Right ventricle myocardium inferior (tissue), 1 donor: Measurements from ENCODE around the gene CHST11. TPM values are rescaled to one million over a fixed set of nuclear protein-coding genes. Genes with fewer than 3 reads are reported as not detected.
"Not testable (repeated sequence)": the region's sequence is repeated elsewhere in the genome, so short reads cannot be mapped to it uniquely, and the experiment has no call there.

ENCODE experiments used
- ATAC-seq: fragments of 200-7000 bp; cut with Tn5 transposase; one replicate; pipeline ENCODE4 v1.9.1; 2020; ENCODE audit warnings: mild to moderate bottlenecking, moderate library complexity
- DNase-seq: peaks from one replicate; pipeline ENCODE4 v3.0.0; 2021; ENCODE audit errors: missing footprints
- intact Hi-C: fragments of 100-400 bp; cut with DNase I; formaldehyde crosslinking; loops from one replicate; pipeline ENCODE4 v1.11.0; 2022
- total RNA-seq: library from RNA; stranded (reverse); fragmentation: NEBNext Ultra II Directional; extraction: Animal tissue kit (Norgen Biotek cat#: 25700); gene quantifications from one replicate; pipeline ENCODE4 v1.2.1, GENCODE V29; 2021
- donor health status: DM: no; HTN: yes; CAD: no; lungs with severe emphysema.

The CHST11 gene
- total RNA-seq, 1 donor from 2014 or later: 3.7 TPM

DNA sequence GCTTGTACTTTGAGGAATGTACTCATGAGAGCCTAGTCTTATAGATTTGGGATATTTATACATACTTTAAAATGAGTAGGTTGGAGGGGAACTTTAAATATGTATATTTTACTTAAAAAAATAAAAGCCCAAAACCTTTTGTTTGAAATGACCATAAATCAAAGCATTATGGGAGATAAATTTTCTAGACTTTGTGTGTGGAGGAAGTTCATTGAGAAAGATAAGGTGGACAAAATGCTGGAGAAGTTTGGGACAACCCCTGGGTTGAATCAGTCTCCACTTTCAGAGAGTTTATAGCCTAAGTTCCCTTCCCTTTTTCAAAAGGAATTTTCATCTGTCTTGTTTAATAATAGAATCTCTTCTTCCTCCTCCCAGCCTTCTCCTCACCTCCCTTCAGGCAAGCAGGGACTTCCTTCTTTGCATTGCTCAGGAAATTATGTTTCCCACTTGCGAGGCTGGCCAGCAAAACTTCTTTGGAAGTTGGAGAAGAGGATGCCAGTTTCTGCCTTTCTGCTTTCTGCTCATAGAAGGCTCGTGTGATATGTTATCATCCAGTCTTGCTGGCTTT is 54.2 kb downstream of the CHST11 start:
- ATAC-seq: no peak
- intact Hi-C loops: no loop called here

DNA sequence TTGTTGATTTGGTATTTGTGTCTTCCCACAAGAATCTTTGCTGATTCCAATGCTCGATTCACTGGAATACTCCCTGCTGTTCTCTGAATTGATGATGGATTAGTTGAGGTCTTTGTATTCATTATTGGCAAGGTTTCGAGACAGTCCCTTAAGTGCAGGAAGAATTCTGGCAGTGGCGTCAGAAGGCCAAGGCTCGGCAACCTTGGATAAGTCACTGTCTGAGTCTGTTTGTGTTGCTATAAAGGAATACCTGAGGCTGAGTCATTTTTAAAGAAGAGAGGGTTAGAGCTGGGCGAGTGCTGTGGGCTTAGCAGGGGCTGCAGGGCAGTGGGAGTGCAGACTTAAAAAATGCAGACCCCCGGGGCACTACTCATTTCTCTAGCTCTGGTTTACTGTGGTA is 56.9 kb downstream of the CHST11 start:
- intact Hi-C loops: no loop called here
- DNase-seq: no peak
- no peak for ATAC-seq

More for the DNA sequence above, 54.2 kb downstream of the CHST11 start:
- no peak for DNase-seq

DNA sequence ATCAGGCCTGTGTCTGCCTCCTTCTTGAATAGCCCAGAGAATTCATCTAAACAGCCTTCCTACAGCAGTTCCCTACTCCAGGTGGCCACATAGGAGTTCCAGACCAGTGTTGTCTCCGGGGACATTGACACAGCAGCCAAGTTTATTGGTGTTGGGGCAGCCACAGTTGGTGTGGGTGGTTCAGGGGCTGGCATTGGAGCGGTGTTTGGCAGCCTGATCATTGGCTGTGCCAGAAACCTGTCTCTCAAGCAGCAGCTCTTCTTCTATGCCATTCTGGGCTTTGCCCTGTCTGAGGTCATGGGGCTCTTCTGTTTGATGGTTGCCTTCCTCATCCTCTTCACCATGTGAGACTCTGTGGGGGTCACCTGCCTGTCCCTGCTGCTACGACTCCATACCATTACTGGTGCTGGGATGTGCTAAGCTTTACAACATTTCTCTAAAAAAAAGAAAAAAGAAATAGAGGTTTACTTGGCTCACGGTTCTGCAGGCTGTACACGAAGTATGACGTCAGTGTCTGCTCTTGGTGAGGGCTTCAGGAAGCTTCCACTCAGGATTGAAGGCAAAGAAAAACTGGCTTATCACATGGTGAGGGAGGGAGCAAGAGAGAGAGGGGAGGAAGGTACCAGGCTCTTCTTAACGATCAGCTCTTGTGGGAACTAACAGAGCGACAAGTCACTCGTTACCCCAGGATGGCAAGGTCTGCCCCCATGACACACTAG is 57.5 kb downstream of the CHST11 start:
- intact Hi-C loops: no loop called here
- peak; percentile 31 for ATAC-seq
- no peak for DNase-seq

DNA sequence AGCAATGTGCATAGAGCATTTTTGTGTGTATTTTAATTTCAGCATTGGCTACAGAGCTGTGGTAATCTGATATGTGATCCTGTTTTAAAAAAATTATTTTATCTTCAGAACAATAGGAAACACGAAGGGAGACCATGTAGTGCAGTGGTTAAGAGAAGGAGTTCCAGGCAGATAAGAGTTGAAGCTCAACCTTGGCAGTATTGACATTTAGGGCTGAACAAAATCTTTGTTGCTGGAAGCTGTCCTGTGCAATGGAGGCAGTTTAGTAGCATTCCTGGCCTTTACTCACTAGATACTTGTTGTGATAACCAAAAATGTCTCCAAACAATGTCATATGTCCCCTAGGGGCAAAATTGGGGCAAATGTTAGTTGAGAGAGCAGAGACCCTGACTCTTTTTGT is 59.2 kb downstream of the CHST11 start:
- ATAC-seq (no peak), DNase-seq (no peak)
- intact Hi-C loops: no loop called here

DNA sequence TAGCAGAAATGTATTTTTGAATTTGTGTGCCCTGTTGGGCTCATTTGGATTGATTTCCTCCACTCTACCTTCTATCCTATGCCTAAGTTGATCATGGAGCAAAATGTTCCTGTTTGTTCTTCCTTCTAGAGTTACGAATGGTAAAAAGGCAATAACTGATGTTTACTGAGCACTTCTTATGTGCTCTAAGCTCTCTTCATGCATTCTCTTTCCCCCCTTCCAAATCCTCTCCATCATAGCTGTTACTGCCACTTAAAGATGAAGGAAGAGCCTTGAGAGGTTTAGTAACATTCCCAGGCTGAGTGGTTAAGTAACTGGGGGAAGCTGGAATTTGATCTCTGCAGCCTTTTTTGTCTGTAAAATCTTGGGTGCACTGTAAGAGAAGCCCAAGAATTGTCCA is 60.1 kb downstream of the CHST11 start:
- DNase-seq (no peak), ATAC-seq (no peak)
- intact Hi-C loops: no loop called here

DNA sequence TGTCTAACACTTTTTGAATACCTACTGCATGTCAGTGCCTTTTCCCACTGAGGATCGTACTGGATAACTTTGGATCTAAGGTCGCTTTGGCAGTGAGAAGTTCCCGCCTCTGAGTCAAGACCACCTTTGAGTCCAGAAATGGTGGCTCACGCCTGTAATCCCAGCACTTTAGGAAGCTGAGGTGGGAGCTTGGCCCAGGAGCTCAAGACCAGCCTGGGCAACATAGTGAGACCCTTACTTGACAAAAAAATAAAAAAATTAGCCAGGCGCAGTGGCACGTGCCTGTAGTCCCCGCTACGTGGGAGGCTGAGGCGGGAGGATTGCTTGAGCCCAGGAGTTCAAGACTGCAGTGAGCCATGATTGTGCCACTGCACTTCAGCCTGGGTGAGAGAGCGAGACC is 61.1 kb downstream of the CHST11 start:
- intact Hi-C loops: no loop called here
- ATAC-seq (no peak), DNase-seq (no peak)

DNA sequence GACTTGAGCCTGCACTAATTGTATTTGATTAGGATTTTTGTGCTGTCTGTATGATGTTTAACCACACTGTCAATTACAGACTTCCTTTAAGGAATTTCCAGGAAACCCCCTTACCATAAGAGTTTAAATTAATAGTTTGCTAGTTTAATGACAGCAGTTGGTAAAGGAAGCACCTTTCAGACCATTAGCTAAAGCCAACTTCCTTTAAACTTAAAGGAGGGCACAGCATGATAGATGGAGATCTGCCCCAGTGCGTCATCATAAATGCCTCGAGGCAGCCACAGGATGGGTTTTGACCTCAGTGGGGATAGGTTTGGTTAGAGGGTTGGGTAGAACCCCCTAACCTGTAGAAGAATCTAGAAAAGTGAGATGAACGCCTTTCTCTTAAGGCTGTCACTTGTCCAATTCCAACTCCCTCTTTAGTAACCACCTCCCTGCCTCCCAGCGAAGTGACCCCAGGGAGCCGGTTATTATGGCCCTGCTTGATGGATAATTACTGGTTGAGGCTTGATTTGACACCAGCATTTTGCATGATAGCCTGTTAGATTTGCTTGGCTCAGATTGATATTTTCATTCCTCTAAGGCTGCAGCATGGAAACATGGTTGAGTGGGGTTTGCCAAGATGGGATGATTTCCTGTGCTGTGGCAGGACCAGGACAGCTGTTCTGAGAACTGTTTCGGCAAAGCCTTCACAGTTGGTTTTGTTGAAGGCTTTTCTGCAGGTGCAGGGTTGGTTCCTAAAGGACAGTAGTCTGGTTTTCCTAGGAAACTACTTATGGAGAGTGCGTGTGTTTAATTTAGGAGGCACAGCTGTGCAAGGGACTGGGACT is 62.7 kb downstream of the CHST11 start:
- ATAC-seq (no peak), DNase-seq (no peak)
- intact Hi-C loops: no loop called here

DNA sequence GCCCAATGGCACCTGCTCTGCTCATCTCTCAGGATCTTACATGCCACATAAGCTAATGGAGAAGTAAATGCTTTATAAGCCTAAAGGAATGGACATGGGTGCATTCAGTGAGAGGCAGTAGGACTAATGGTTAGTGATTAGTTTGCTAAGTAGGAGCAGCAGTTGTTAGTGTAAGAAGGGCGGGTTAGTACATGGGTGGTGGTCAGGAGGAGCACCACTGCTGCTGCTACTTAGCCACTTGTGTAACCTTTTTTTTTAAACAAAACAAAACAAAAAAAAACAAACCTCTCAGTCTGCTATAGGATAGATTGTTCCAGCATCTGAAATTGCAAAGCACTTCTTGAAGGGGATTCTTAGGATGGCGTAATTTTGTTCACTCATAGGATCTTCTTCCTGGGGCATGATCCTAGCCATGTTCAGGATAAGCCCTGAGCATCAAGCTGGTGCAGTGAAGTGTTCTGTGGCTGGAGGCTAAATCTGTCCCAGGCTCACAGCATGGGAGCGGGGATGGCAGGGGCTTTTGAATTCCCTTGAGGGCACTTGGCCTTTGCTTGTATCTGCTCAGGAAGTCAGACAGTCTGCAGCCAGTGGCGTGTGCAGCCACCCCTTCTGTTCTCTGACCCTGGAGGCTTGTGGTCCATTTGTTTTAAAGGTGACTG is 63.6 kb downstream of the CHST11 start:
- intact Hi-C loops: no loop called here
- no peak for ATAC-seq
- DNase-seq: no peak

DNA sequence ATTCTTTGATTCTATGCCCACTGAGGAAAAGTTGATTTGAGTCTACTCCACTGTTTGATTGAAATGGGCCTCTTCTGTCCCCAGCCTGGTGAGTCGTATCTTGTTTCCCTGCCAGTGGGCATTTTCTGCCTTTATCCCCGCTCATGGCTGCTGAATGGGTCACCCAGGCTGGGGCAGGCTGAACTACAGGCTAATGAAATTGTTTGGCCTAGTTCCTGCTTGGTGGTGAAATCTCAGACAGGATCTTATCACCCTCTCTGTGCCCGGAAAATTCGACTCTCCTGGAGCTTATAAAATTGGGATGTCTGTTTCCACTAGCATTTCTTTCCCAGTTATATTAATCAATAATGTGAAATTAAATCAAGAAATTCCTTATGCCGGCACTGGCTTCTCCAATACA is 65.0 kb downstream of the CHST11 start:
- intact Hi-C loops: no loop called here
- ATAC-seq (no peak), DNase-seq (no peak)

DNA sequence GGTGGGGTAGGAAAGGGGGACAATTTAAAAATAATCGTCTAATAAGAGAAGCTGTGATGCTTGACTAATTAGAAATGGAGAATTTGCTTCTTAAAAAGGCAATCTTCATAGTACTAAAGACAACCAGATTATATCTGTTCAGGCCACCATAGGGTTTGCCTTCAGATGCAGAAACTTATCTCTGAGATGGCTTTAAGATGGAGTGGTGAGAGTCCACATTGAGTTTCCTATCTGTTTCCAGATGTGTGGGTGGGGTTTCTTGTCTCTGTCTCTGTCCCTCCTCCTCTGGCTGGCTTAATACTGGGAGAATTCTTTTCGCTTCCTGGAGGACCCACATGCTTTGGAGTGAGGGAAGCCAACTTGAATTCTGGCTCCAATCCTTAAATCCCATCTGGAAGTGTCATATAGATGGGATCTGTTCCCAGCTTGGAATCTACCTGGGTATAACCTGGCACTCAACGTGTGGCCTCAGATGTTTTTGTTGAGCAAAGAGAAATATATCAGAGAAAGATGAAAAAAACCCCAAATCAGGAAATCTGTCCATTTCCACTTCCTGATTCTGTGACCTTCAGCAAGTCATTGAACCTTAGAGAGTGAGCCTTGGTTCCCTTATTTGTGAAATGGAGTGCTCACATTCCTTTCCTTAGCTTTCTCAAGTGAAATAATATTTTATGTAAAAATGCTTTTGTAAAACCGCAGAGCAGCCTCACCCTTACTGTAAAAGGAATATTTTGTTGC is 66.4 kb downstream of the CHST11 start:
- intact Hi-C loops: no loop called here
- ATAC-seq: no peak

DNA sequence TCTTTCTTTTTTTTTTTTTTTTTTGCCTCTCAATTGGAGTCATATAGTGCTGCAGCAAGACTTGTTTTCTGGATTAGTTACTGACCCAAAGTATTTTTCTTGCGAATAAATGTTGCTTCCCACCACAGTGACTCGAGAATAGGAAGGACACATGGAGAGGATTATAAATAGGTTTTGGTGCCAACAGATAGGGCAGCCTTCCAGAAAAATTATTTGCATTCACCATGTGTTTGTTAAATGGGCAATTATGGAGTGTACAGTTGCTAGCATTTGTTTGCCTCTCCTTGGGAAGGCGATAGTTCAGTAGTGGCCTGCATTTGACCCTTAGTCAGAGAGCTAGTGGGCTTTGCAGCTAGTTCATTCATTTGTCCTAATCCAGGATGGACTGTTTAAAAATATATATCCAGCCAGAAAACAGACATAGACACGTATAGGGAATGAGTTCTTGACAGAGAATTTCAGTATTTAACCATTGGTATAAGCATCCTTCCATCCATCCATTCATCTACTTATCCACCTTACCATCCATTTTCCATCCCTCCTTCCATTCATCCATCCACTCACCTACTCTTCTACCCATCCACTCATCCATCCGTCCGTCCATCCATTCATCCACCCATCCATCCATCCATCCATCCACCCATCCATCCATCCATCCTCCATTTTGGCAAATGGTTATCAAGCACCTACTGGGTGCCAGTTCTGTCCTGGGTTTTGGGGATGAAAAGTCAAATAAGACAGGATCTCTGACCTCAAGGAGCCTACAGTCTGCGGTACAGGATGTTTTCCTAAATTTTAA is 67.5 kb downstream of the CHST11 start:
- intact Hi-C loops: no loop called here
- no peak for DNase-seq
- no peak for ATAC-seq

More for the DNA sequence above, 66.4 kb downstream of the CHST11 start:
- no peak for DNase-seq

DNA sequence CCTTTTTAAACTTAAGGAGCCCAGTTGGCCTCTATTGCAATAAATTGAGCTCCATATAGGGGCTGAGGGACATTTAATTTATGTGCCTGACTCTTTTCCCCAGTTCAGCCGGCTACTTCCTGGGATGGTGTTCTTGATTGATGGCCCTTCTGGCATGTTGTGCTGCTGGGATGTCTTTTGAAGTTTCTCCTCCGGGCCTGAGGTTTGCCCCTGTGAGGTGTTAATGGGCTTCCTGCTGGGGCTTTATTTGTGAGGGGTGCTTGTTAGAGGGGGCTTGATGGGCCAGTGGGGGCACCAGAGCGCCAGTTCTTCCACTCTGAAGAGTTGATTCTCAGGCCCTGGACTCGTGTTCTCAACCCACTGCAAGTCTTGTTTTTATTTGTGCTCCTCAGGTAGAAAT is 69.6 kb downstream of the CHST11 start:
- intact Hi-C loops: no loop called here
- DNase-seq: no peak
- no peak for ATAC-seq

DNA sequence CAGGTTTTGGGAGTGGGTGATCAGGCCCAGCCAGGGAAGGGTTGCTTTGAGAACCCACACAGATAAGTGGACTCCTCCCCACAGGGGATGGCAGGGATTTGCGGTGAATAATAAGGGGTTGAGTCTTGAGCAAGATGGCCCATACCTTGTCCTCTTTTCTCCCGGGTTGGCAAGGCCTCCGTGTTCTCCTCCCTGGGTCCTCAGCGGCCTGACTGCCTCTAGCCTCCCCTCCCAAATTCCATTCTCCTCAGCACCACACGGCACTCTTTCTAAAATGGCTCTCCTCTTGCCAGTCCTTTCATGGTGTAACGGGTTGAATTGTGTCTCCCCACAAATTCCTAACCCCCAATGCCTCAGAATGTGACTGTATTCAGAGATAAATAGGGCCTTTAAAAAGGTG is 70.0 kb downstream of the CHST11 start:
- ATAC-seq (no peak), DNase-seq (no peak)
- intact Hi-C loops: no loop called here

DNA sequence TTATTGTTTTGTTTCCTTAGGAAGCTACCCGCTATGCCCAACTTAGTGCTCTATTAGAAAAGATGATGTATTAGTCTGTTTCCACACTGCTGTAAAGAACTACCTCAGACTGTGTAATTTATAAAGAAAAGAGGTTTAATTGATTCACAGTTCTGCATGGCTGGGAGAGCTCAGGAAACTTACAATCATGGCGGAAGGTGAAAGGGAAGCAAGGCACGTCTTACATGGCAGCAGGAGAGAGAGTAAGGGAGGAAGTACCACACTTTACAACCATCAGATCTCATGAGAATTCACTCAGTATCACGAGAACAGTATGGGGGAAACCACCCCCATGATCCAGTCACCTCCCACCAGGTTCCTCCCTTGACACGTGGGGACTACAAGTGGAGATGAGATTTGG is 70.9 kb downstream of the CHST11 start:
- ATAC-seq, intact Hi-C loops, DNase-seq: not testable (repeated sequence)

DNA sequence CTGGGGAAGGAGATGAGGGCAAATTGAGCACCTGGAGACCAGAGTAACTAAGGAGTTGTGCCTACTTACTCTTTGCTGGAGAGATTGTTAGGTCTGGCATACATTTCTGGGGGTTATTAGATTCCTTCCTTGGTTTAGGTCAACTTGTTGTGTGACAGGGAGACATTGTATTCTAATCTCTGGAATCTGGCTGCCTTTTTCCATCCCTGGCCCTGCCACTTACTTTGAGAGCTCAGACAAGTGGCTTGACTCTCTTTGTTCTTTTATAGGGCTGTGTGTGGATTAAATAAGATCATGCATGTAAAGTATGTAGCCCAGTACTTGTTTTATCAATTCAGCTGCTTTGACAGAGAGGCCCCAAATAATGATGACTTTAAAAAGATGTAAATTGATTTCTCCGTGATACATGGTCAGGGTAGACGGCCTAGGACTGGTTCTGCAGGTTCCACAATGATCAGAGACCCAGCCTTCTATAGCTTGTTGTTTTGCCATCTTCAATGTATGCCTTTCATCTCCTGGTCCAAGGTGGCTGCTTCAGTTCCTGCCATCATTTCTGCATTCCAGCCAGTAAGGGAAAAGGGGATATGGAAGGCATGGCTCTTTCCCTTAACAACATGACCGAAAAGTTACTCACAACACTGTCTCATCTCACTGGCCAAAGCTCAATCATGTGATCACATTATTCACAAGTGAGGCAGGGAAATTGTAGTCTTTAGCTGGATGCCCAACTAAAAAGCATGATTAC is 72.6 kb downstream of the CHST11 start:
- ATAC-seq: no peak
- no peak for DNase-seq
- intact Hi-C loops: no loop called here

DNA sequence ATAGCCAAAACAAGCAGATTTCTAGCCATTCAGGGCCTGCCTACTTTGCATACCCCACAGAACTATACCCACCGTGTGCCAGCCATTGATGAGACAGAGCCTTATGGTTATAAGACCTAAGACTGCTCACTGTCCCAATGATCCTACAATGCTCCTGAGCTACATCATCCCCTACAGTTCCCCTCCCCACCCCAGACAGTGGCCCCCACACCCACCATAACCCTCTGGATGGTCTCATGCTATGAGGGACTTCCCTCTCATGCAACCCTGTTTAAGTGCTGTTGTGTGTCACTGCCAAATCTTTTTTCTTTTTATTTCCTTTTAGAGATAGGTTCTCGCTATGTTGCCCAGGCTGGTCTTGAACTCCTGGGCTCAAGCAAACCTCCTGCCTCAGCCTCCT is 75.9 kb downstream of the CHST11 start:
- DNase-seq: no peak
- no peak for ATAC-seq
- intact Hi-C loops: no loop called here

DNA sequence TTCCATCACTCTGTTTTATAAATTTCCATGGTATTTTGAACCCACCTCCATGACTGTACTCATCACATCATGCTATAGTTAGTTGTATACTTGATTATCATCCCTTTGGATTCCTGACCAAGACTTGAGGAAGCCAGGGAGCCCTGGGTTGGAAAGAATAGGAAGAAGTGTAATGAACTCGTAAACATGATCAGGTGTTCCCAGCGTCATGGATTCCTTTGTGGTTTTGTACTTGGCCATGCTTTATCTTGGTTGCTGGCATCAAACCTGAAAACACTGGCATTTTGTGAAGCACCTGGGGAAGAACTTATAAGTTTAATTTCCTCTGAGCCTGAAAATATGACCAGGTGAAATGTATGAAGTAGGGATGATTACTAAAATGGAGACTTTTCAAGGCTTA is 76.4 kb downstream of the CHST11 start:
- DNase-seq: no peak
- intact Hi-C loops: no loop called here
- no peak for ATAC-seq
